B cell (primary cell): ENCODE measurements around the gene WAC. TPM values are rescaled to one million over a fixed set of nuclear protein-coding genes. Genes with fewer than 3 reads are reported as not detected.

ENCODE experiments used
- ATAC-seq: fragments of 200-7000 bp; cut with Tn5 transposase; one replicate; pipeline ENCODE4 v1.10.0; 2021; ENCODE audit warnings: low read depth, mild to moderate bottlenecking, moderate number of reproducible peaks, moderate library complexity
- CTCF ChIA-PET: fragments of 350-600 bp; sonication (Branson Sonifier 250); formaldehyde crosslinking; loops from one replicate; lab custom pipeline; 2021; ENCODE audit warnings: antibody characterized with exemption, inconsistent platforms; lab: Charles Lee
- POLR2A ChIA-PET: fragments of 350-600 bp; sonication (Branson Sonifier 250); formaldehyde crosslinking; loops from one replicate; lab custom pipeline; 2021; ENCODE audit warnings: antibody characterized with exemption; lab: Charles Lee
- DNase-seq: peaks from one replicate; pipeline ENCODE4 v3.0.0; 2013
- H2AFZ ChIP-seq: 2 replicates; pipeline ENCODE4 v1.6.1; 2012; ENCODE audit warnings: mild to moderate bottlenecking, low read depth, low read length; ENCODE audit not compliant: insufficient read depth, poor library complexity, severe bottlenecking
- H3K27ac ChIP-seq, 2 donors: 1 replicate in 1 of 2; 2 replicates in 1 of 2; pipeline ENCODE4 v1.5.1; 2012 to 2013; ENCODE audit warnings: low read length in 2 of 2, mild to moderate bottlenecking in 2 of 2, moderate library complexity in 1 of 2
- H3K27me3 ChIP-seq, 4 experiments: fragments of 200-600 bp in 1 of 4; sonication (generic) in 1 of 4; replicated peaks in 1 of 4; 1 replicate in 2 of 4; 2 replicates in 2 of 4; pipeline versions ENCODE4 v1.6.1 to v1.7.0; 2013 to 2016; ENCODE audit warnings: low read length in 3 of 4, mild to moderate bottlenecking in 2 of 4, mixed read lengths in 1 of 4, moderate library complexity in 1 of 4; ENCODE audit not compliant: insufficient read depth in 4 of 4, control insufficient read depth in 3 of 4; ENCODE audit errors: control extremely low read depth in 1 of 4
- H3K36me3 ChIP-seq, 2 experiments: replicated peaks in 1 of 2; 1 replicate in 1 of 2; 2 replicates in 1 of 2; pipeline versions ENCODE4 v1.6.1 to v1.7.1; 2013; ENCODE audit warnings: low read length in 1 of 2; ENCODE audit not compliant: insufficient read depth in 2 of 2, control insufficient read depth in 1 of 2; ENCODE audit errors: control extremely low read depth in 1 of 2, extremely low read depth in 1 of 2
- H3K4me1 ChIP-seq, 2 donors: fragments of 200-600 bp in 1 of 2; sonication (generic) in 1 of 2; 1 replicate in 1 of 2; 2 replicates in 1 of 2; pipeline versions ENCODE4 v1.5.1 to v1.6.1; 2013 to 2017; ENCODE audit warnings: low read length in 2 of 2; ENCODE audit not compliant: control insufficient read depth in 2 of 2, insufficient read depth in 2 of 2
- H3K4me2 ChIP-seq: replicated peaks from 2 replicates; pipeline ENCODE3; 2012; ENCODE audit warnings: mild to moderate bottlenecking, low read depth, low read length; ENCODE audit not compliant: poor library complexity, severe bottlenecking
- H3K4me3 ChIP-seq, 5 experiments: fragments of 200-600 bp in 1 of 5; sonication (generic) in 1 of 5; 1 replicate in 3 of 5; 2 replicates in 2 of 5; pipeline versions ENCODE4 v1.5.1 to v1.7.0; 2011 to 2016; ENCODE audit warnings: low read length in 4 of 5, mild to moderate bottlenecking in 4 of 5, low read depth in 2 of 5, control low read depth in 1 of 5, moderate library complexity in 1 of 5; ENCODE audit not compliant: insufficient read depth in 1 of 5; ENCODE audit errors: control extremely low read depth in 1 of 5, extremely low read depth in 1 of 5
- H3K79me2 ChIP-seq: fragments of 200-600 bp; sonication (generic); one replicate; pipeline ENCODE4 v1.6.0; 2016; ENCODE audit warnings: low read length; ENCODE audit not compliant: control insufficient read depth, insufficient read depth
- H3K9ac ChIP-seq: fragments of 200-600 bp; sonication (generic); 2 replicates; pipeline ENCODE4 v1.6.1; 2017; ENCODE audit warnings: mild to moderate bottlenecking, low read length, moderate library complexity
- H3K9me3 ChIP-seq, 3 donors: one replicate each; pipeline versions ENCODE4 v1.6.1 to v1.7.1; 2013; ENCODE audit warnings: low read length in 2 of 3; ENCODE audit not compliant: control insufficient read depth in 2 of 3, insufficient read depth in 1 of 3; ENCODE audit errors: control extremely low read depth in 1 of 3
- H4K20me1 ChIP-seq: 2 replicates; pipeline ENCODE4 v1.6.0; 2012; ENCODE audit warnings: mild to moderate bottlenecking, low read length; ENCODE audit not compliant: insufficient read depth, control insufficient read depth, poor library complexity, severe bottlenecking
- H3K27ac Mint-ChIP-seq: one replicate; pipeline ENCODE4 v1.8.0; 2021; ENCODE audit warnings: mixed read lengths
- H3K27me3 Mint-ChIP-seq: one replicate; pipeline ENCODE4 v1.8.0; 2021; ENCODE audit warnings: mixed read lengths
- H3K4me1 Mint-ChIP-seq: one replicate; pipeline ENCODE4 v1.8.0; 2021; ENCODE audit warnings: mixed read lengths
- H3K4me3 Mint-ChIP-seq: one replicate; pipeline ENCODE4 v1.8.0; 2021; ENCODE audit warnings: mixed read lengths
- H3K9me3 Mint-ChIP-seq: one replicate; pipeline ENCODE4 v1.8.0; 2022; ENCODE audit warnings: mixed read lengths; ENCODE audit not compliant: insufficient read depth
- CTCF ChIP-seq: fragments of 200-600 bp; IDR thresholded peaks from one replicate; pipeline ENCODE4 v1.8.0; 2022; ENCODE audit warnings: antibody characterized with exemption, mild to moderate bottlenecking
- EZH2 ChIP-seq: IDR thresholded peaks from 2 replicates; pipeline ENCODE4 v1.6.1; 2012; ENCODE audit warnings: borderline replicate concordance, low read depth, mild to moderate bottlenecking, moderate library complexity, low read length; ENCODE audit not compliant: insufficient read depth, poor library complexity, severe bottlenecking
- WGBS: methylation state at CpG from one replicate; pipeline ENCODE4 v1.1.5; 2013; ENCODE audit warnings: missing lambda C conversion rate; ENCODE audit not compliant: insufficient coverage; 5-methylcytosine and 5-hydroxymethylcytosine counted together
- intact Hi-C: fragments of 100-400 bp; cut with micrococcal nuclease; formaldehyde crosslinking; loops from one replicate; pipeline ENCODE4 v1.10.0; 2022
- polyA plus RNA-seq: library from polyadenylated mRNA; depleted of rRNA; stranded (reverse); fragments of >200 nt; gene quantifications from 2 replicates; pipeline ENCODE4 v1.2.3, GENCODE V29; 2012
- total RNA-seq, 2 donors: library from RNA; stranded (reverse); fragments of 120-200 nt in 1 of 2; gene quantifications; 1 replicate in 1 of 2; 2 replicates in 1 of 2; pipeline versions ENCODE4 v1.2.3 to v1.2.4, GENCODE V29; 2013 to 2022

The WAC gene
- total and polyA plus RNA-seq, 2 donors (not counting 1 experiment from before 2014, with no cell fraction given) = 77.4 to 196 TPM

- POLR2A ChIA-PET = no interaction called here
- no peak for TF ChIP-seq EZH2
- no peak for TF ChIP-seq CTCF
- H3K4me3 Mint-ChIP-seq = no peak overlapping the region
- intact Hi-C loops = no loop called here
- no peak for ATAC-seq
- Histone ChIP-seq H3K4me1 (no peaks in the 10 kb centered on the region), H2AFZ (no peak overlapping the region), H3K27ac (no peak overlapping the region), H3K9me3 (no peaks in the 10 kb centered on the region), H3K4me3 (no peak overlapping the region), H3K27me3 (no peaks in the 10 kb centered on the region), H4K20me1 (peaks cover 15% of the 10 kb centered on the region), H3K36me3 (peaks cover 2 to 80% of the 10 kb centered on the region in 2 experiments), H3K4me2 (no peak overlapping the region), H3K79me2 (no peaks in the 10 kb centered on the region), H3K9ac (no peak overlapping the region)
- H3K9me3 Mint-ChIP-seq = no peaks in the 10 kb centered on the region
- no peaks in the 10 kb centered on the region for H3K27me3 Mint-ChIP-seq
- H3K4me1 Mint-ChIP-seq = no peaks in the 10 kb centered on the region
- CTCF ChIA-PET = no interaction called here
- 100% methylated on average over 2 of the region's 2 CpGs for WGBS
- no peak for DNase-seq
- no peak overlapping the region for H3K27ac Mint-ChIP-seq
Observed at GRCh38 chr10:28616514-28616913, 83.6 kb downstream of the WAC start.

- Mint-ChIP-seq H3K27me3 (no peaks in the 10 kb centered on the region), H3K27ac (no peak overlapping the region), H3K4me1 (no peaks in the 10 kb centered on the region), H3K4me3 (no peak overlapping the region), H3K9me3 (no peaks in the 10 kb centered on the region)
- no peaks in the 10 kb centered on the region for H3K4me1 ChIP-seq
- no peaks in the 10 kb centered on the region for H3K27me3 ChIP-seq
- WGBS = no CpG with 5 or more reads among the region's 4 CpGs
- DNase-seq (no peak), ATAC-seq (no peak)
- intact Hi-C loops = no loop called here
- H3K9me3 ChIP-seq = no peaks in the 10 kb centered on the region
- H3K27ac ChIP-seq = no peak overlapping the region
- no peak overlapping the region for H3K4me3 ChIP-seq
- CTCF ChIA-PET = interaction anchor here (2.4 kb wide), 1 partner anchor 8 kb away, joined by 6 read pairs; no protein-coding TSS in a partner anchor
- H3K4me2 ChIP-seq = no peak overlapping the region
- H4K20me1 ChIP-seq = peaks cover 4% of the 10 kb centered on the region
- POLR2A ChIA-PET = interaction anchor here (0.5 kb wide), 1 partner anchor 89 kb away, joined by 3 read pairs; no protein-coding TSS in a partner anchor
- no peak for TF ChIP-seq EZH2
- no peak for TF ChIP-seq CTCF
- no peak overlapping the region for H2AFZ ChIP-seq
- H3K79me2 ChIP-seq = no peaks in the 10 kb centered on the region
- peaks cover 2 to 54% of the 10 kb centered on the region in 2 experiments for H3K36me3 ChIP-seq
- H3K9ac ChIP-seq = no peak overlapping the region
Observed at GRCh38 chr10:28619455-28619854, 86.5 kb downstream of the WAC start.
